H7 (cell line): ENCODE results near the gene TOGARAM2. TPM values are rescaled to one million over a fixed set of nuclear protein-coding genes. Genes with fewer than 3 reads are reported as not detected.
"Not testable (repeated sequence)": the region's sequence is repeated elsewhere in the genome, so short reads cannot be mapped to it uniquely, and the experiment has no call there.

ENCODE experiments used
- DNase-seq: peaks from one replicate; pipeline ENCODE4 v3.0.0; 2012
- H3K27me3 ChIP-seq: 2 replicates; pipeline ENCODE4 v1.6.0; 2011; ENCODE audit warnings: mild to moderate bottlenecking, low read length; ENCODE audit not compliant: control insufficient read depth, insufficient read depth
- H3K36me3 ChIP-seq: replicated peaks from 2 replicates; pipeline ENCODE4 v1.5.1; 2011; ENCODE audit warnings: low read length; ENCODE audit not compliant: control insufficient read depth, insufficient read depth
- H3K4me3 ChIP-seq: 2 replicates; pipeline ENCODE4 v1.5.1; 2011; ENCODE audit warnings: low read depth, mild to moderate bottlenecking, control low read depth, low read length, moderate library complexity; ENCODE audit not compliant: insufficient read depth
- total RNA-seq: library from RNA; depleted of rRNA; stranded (reverse); fragments of >200 nt; shearing (Covaris generic); gene quantifications from 2 replicates; pipeline ENCODE4 v1.2.3, GENCODE V29; 2014

Gene TOGARAM2
- total RNA-seq, 1 experiment from 2014 or later = 0.21 TPM

GRCh38 chr2:29070526-29070925, 89.4 kb downstream of the TOGARAM2 start:
- Histone ChIP-seq H3K36me3 (no peaks in the 10 kb centered on the region), H3K27me3 (no peaks in the 10 kb centered on the region), H3K4me3 (no peak overlapping the region)
- DNase-seq = no peak

- no peak overlapping the region for H3K4me3 ChIP-seq
- no peaks in the 10 kb centered on the region for H3K27me3 ChIP-seq
- no peak for DNase-seq
- no peaks in the 10 kb centered on the region for H3K36me3 ChIP-seq
Measured at GRCh38 chr2:29071032-29071975, 90.2 kb downstream of the TOGARAM2 start.

- no peak for DNase-seq
- H3K4me3 ChIP-seq = no peak overlapping the region
- H3K27me3 ChIP-seq = no peaks in the 10 kb centered on the region
- no peaks in the 10 kb centered on the region for H3K36me3 ChIP-seq
Measured at GRCh38 chr2:29072251-29072650, 91.2 kb downstream of the TOGARAM2 start.

- Histone ChIP-seq H3K27me3 (no peaks in the 10 kb centered on the region), H3K4me3 (no peak overlapping the region), H3K36me3 (no peaks in the 10 kb centered on the region)
- no peak for DNase-seq
Measured at GRCh38 chr2:29072971-29073725, 92.0 kb downstream of the TOGARAM2 start.

- H3K4me3 ChIP-seq = no peak overlapping the region
- H3K36me3 ChIP-seq = no peaks in the 10 kb centered on the region
- DNase-seq = no peak
- H3K27me3 ChIP-seq = no peaks in the 10 kb centered on the region
Measured at GRCh38 chr2:29073933-29074332, 92.8 kb downstream of the TOGARAM2 start.

GRCh38 chr2:29074411-29074810, 93.3 kb downstream of the TOGARAM2 start, which contains the start of gene PCARE:
Gene PCARE, minus strand, starts transcription at chr2:29074523. Its CDS starts 262 bp downstream, at chr2:29074261.
- H3K36me3 ChIP-seq = no peaks in the 10 kb centered on the region
- no peak within 1 kb of the TSS for H3K4me3 ChIP-seq
- no peak for DNase-seq
- H3K27me3 ChIP-seq = no peaks in the 10 kb centered on the region

GRCh38 chr2:29075894-29076705, 95.0 kb downstream of the TOGARAM2 start:
- no peak for DNase-seq
- no peaks in the 10 kb centered on the region for H3K27me3 ChIP-seq
- H3K4me3 ChIP-seq = no peak overlapping the region
- H3K36me3 ChIP-seq = no peaks in the 10 kb centered on the region

GRCh38 chr2:29079887-29080286, 98.8 kb downstream of the TOGARAM2 start:
- Histone ChIP-seq H3K36me3 (no peaks in the 10 kb centered on the region), H3K4me3 (no peak overlapping the region), H3K27me3 (no peaks in the 10 kb centered on the region)
- DNase-seq = no peak

GRCh38 chr2:29080886-29081743, 100.0 kb downstream of the TOGARAM2 start:
- Histone ChIP-seq H3K4me3 (no peak overlapping the region), H3K27me3 (no peaks in the 10 kb centered on the region), H3K36me3 (no peaks in the 10 kb centered on the region)
- DNase-seq = no peak

GRCh38 chr2:29082804-29083495, 101.9 kb downstream of the TOGARAM2 start:
- Histone ChIP-seq H3K27me3 (no peaks in the 10 kb centered on the region), H3K4me3 (no peak overlapping the region), H3K36me3 (no peaks in the 10 kb centered on the region)
- DNase-seq = no peak

- Histone ChIP-seq H3K4me3 (no peak overlapping the region), H3K27me3 (no peaks in the 10 kb centered on the region), H3K36me3 (no peaks in the 10 kb centered on the region)
- DNase-seq = no peak
Measured at GRCh38 chr2:29084554-29084953, 103.5 kb downstream of the TOGARAM2 start.

- not testable (repeated sequence) for H3K4me3 ChIP-seq, H3K27me3 ChIP-seq, DNase-seq, H3K36me3 ChIP-seq
Measured at GRCh38 chr2:29090311-29090710, 109.2 kb downstream of the TOGARAM2 start.

GRCh38 chr2:29096969-29097368, 115.9 kb downstream of the TOGARAM2 start:
- no peak overlapping the region for H3K4me3 ChIP-seq
- no peak for DNase-seq
- H3K27me3 ChIP-seq = no peaks in the 10 kb centered on the region
- no peaks in the 10 kb centered on the region for H3K36me3 ChIP-seq
